Measurements from ENCODE around the gene ACACB.

The ACACB gene

GRCh38 chr12:109308534-109309380 is 192.4 kb downstream of the ACACB start, which contains the start of gene FOXN4:
TSS of gene FOXN4 (minus strand) at chr12:109309284. CDS start at chr12:109308321, 963 bp downstream.
- no peak for DNase-seq

- DNase-seq, result no peak
These were observed 193.2 kb downstream of the ACACB start for GRCh38 chr12:109309381-109310246.

GRCh38 chr12:109310247-109311125 is 194.1 kb downstream of the ACACB start:
- no peak for DNase-seq

Data from right hindlimb (tissue), 1 donor.